ENCODE data around the gene HSD17B12.

Gene HSD17B12

DNA sequence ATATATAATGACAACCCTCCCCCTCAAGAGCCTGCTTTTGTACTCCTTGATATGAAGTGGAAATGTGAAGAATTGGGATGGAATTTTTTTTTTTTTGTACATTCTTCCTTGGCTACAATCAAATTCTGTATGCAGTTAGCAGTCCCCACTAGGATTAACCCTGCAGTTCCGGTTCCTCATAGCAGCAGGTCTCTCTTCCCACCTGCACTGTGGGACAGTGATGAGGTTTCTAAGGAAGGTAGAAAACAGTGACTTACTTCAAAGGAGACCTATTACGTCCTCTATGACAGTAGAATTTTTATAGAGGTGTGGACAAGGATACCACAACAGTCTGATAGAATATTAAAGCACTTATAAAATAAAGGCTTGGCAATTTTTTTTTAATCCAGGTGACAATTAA lies 153.7 kb downstream of the HSD17B12 start:
- TF ChIP-seq, protein P1, sequence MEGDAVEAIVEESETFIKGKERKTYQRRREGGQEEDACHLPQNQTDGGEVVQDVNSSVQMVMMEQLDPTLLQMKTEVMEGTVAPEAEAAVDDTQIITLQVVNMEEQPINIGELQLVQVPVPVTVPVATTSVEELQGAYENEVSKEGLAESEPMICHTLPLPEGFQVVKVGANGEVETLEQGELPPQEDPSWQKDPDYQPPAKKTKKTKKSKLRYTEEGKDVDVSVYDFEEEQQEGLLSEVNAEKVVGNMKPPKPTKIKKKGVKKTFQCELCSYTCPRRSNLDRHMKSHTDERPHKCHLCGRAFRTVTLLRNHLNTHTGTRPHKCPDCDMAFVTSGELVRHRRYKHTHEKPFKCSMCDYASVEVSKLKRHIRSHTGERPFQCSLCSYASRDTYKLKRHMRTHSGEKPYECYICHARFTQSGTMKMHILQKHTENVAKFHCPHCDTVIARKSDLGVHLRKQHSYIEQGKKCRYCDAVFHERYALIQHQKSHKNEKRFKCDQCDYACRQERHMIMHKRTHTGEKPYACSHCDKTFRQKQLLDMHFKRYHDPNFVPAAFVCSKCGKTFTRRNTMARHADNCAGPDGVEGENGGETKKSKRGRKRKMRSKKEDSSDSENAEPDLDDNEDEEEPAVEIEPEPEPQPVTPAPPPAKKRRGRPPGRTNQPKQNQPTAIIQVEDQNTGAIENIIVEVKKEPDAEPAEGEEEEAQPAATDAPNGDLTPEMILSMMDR (IDR thresholded peaks at IDR 0.05; ENCODE audit: extremely low read depth, missing control alignments): no peak

DNA sequence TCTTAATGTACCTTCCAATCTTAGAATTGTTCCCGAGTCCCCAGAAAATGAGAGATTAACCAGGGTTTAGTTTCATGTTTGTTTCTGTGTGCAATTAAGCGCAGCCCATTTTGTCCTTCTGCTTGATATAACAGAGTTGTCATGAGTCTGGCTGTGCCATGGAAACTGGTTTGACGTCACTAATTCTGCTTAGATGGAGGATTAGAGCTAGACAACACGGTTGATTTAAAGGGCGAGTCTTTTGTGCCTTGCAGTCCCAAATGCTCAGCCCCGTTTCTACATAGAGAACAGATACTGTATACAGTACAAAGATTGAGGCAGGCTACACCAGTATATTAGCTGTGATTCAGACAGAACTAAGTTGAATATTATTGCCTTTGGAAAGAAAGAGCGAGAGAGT lies 154.6 kb downstream of the HSD17B12 start:
- no peak for DNase-seq (ENCODE audit: low spot score)
- TF ChIP-seq, protein P1 (IDR thresholded peaks at IDR 0.05; ENCODE audit: extremely low read depth, missing control alignments): no peak

More for the DNA sequence above, 153.7 kb downstream of the HSD17B12 start:
- DNase-seq (ENCODE audit: low spot score): no peak

DNA sequence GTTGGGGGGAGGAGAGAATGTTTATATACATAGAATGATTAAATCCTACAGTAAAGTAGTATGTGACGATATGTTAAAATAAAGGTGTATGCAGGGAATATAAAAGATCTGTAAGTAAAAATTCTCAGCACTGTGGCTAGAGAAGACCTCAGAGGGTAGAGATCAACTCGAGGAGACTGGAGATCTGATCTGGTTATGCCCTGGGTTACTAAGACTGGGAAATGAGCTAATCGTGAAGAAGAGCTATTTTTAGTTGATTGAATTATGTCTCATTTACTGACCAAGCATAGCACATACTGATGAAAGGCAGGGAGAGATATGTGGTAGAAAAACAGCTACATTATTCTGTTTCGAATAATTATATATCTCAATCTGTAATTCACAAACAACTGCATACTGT lies 157.3 kb downstream of the HSD17B12 start:
- TF ChIP-seq, protein P1 (IDR thresholded peaks at IDR 0.05; ENCODE audit: extremely low read depth, missing control alignments): no peak
- peak; percentile 8 for DNase-seq (ENCODE audit: low spot score)

DNA sequence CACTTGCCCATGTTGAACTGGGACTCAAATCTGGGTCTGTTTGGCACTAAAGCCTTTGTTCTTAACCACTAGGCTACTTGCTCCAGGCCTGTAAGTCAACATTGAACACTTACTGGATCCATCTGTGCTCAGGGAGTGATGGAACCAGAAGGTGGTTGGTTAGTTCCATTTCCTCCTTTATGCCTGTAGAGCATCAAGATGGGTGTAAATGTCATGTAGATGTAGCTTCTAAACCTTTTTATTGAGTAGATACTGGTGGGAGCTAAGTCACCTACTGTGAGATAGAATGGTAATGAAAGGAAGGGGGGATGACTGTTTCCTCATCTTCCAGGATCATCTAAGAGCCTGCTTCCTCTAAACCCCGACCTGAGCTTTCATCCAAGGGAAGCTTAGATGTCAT lies 161.5 kb downstream of the HSD17B12 start:
- TF ChIP-seq, protein P1 (IDR thresholded peaks at IDR 0.05; ENCODE audit: extremely low read depth, missing control alignments): no peak
- no peak for DNase-seq (ENCODE audit: low spot score)

DNA sequence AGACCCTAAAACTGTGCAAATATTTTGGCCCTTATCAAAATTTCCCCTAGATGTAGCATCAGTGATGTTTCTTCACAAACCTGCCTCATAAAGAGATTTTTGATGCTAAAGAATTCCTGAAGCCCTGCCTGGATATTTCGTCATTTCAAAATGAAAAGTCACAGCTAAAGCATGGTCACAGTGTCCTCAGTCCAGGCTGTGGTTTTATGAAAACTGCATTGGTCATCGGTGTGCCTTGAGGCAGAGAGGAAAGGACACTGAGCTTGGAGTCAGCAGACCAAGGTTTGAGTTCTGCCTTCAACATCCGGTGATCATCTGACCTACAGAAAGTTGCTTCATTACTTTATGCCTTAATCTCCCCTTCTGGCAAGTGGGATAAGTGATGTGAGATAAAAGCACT lies 165.3 kb downstream of the HSD17B12 start:
- no peak for DNase-seq (ENCODE audit: low spot score)
- TF ChIP-seq, protein P1 (IDR thresholded peaks at IDR 0.05; ENCODE audit: extremely low read depth, missing control alignments): no peak

DNA sequence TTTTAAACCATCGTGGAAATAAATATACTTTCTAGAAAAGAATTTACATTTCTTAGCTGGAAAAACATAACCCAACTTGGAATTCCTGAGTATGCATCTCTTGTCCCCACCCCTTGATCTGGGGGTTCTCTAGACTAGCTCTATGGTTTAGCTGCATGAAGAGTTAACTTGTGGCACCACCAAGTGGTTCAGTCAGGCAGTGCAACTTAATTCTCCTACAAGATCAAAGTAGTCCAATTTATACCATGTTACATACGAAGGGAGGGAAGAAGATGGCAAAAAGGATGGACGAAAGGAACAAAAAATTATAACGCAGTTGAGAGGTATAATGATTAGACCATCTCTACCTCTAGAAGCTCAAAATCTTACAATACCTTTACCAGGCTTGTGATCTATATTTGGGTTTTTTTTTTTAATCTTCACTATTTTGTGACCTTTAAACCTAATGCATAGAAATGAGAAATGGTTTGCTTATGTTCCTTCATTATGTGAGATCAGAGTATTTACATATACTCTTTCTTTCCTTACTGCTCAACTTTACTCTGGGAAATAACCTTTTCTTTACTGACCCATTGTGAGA lies 171.6 kb downstream of the HSD17B12 start:
- TF ChIP-seq, protein P1 (IDR thresholded peaks at IDR 0.05; ENCODE audit: extremely low read depth, missing control alignments): peak; percentile 48
- peak; percentile 56 for DNase-seq (ENCODE audit: low spot score)

DNA sequence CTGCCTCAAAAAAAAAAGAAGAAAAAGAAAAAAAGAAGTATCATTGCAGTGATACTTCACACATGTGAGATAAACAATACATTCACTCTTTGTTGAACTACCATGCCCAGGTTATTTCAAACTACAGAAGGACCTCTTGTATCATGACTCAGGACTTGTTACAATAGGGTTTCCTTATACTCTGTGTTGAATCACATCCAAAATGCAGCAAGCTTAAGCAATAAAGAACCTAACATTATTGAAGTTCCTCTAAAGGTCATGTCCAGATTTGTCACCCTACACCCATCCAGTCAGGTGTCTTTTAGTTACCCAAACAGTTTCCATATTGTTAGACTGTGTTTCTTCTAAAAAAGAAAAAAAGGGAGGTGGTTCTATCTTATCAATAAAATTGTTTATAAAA lies 173.2 kb downstream of the HSD17B12 start:
- TF ChIP-seq, protein P1 (IDR thresholded peaks at IDR 0.05; ENCODE audit: extremely low read depth, missing control alignments): no peak
- no peak for DNase-seq (ENCODE audit: low spot score)
